Measurements from ENCODE around the gene PNPLA3. TPM values are rescaled to one million over a fixed set of nuclear protein-coding genes. Genes with fewer than 3 reads are reported as not detected.

Gene PNPLA3
- total RNA-seq, 1 experiment from 2014 or later, result 17.5 TPM

DNA sequence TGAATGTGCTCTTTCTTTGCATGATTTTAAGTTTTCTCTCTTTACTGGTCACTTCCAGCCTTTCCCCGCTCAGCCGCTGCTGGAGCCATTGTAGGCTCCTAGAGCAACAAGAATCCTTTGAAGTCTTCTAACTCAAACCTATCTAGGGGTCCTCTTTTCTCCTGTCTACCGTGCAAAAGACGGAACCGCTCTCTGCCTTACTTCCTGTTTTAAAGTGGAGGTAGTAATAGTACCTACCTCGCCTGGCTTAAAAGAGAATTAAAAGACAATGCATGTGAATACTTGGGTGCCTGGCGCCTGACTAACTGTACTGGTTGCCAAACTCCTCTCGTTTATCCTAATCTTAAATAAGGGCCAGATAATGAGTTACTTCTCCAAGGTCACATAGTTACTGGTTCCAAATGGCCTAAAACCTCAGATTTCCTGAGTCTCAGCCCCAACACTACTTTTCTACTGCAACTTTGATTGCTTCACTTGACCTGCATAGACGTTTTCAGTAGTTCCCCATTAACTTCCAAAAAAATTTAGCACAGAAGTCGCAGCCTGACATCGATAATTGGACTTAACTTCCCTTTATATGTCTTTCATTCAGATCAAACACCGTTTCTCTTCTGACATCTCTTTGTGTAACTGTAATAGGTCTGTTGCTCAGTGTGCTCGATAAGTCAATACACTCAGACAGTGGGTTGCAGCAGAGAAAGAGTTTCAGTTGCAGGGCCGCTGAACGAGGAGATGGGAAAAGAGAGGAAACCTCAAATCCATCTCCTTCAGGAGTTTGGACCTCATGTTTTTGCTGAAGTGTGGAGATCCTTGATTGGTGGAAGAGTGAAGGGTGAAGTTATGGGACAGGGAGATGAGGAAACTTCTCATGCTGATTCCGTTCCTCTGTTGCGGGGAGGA lies 32.5 kb downstream of the PNPLA3 start:
- DNase-seq, result no peak
- no peak overlapping the region for H2AFZ ChIP-seq (ENCODE audit: low read length)
- no peak overlapping the region for H4K5ac ChIP-seq (ENCODE audit: insufficient read length, low read depth, low read length)
- H3K9ac ChIP-seq (ENCODE audit: extremely low read depth, insufficient read length, low read length), result peak overlapping the region; percentile 60
- no CpG with 5 or more reads among the region's 17 CpGs for WGBS (ENCODE audit: extremely low coverage, insufficient read length, low lambda C conversion rate)
- peaks cover 8% of the 10 kb centered on the region; the same call in 1 of the 2 replicates for H3K4me1 ChIP-seq (ENCODE audit: insufficient read depth, low read length)
- Mint-ChIP-seq H3K27me3 (ENCODE audit: low read depth) (peaks cover 4% of the 10 kb centered on the region), H3K4me3 (peak overlapping the region; percentile 95 to 97), H3K36me3 (ENCODE audit: insufficient read depth in 1 of 3, low read depth in 3 of 3) (peaks cover 0 to 2% (median 0%) of the 10 kb centered on the region in 3 experiments; a peak in 1 of 7 replicates), H3K9me3 (no peaks in the 10 kb centered on the region), H3K27ac (peak overlapping the region; percentile 50 to 80 (median 76); a peak in 6 of 7 replicates), H3K4me1 (peaks cover 29 to 35% of the 10 kb centered on the region in 2 experiments)
- TF ChIP-seq, protein P1, sequence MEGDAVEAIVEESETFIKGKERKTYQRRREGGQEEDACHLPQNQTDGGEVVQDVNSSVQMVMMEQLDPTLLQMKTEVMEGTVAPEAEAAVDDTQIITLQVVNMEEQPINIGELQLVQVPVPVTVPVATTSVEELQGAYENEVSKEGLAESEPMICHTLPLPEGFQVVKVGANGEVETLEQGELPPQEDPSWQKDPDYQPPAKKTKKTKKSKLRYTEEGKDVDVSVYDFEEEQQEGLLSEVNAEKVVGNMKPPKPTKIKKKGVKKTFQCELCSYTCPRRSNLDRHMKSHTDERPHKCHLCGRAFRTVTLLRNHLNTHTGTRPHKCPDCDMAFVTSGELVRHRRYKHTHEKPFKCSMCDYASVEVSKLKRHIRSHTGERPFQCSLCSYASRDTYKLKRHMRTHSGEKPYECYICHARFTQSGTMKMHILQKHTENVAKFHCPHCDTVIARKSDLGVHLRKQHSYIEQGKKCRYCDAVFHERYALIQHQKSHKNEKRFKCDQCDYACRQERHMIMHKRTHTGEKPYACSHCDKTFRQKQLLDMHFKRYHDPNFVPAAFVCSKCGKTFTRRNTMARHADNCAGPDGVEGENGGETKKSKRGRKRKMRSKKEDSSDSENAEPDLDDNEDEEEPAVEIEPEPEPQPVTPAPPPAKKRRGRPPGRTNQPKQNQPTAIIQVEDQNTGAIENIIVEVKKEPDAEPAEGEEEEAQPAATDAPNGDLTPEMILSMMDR (conservative IDR thresholded peaks at IDR 0.05), result no peak
- H2BK120ac ChIP-seq (ENCODE audit: low read depth, low read length, poor library complexity, severe bottlenecking), result no peak overlapping the region
- H2BK5ac ChIP-seq (ENCODE audit: insufficient read length, low read length), result no peak overlapping the region
- no peak overlapping the region for H2BK20ac ChIP-seq (ENCODE audit: low read depth, low read length, poor library complexity, severe bottlenecking)
- no peaks in the 10 kb centered on the region for H3K79me1 ChIP-seq (ENCODE audit: insufficient read depth, low read depth, low read length, poor library complexity, severe bottlenecking)
- no peak overlapping the region for H4K8ac ChIP-seq (replicated peaks; ENCODE audit: insufficient read length, low read depth, low read length)
- peaks cover 8% of the 10 kb centered on the region for H3K23me2 ChIP-seq (ENCODE audit: insufficient read length, low read depth, low read length, poor library complexity, severe bottlenecking)
- no peak overlapping the region for H3T11ph ChIP-seq (ENCODE audit: low read length)
- no peak overlapping the region for H2AK5ac ChIP-seq (ENCODE audit: insufficient read length, low read length)
- H2BK12ac ChIP-seq (ENCODE audit: insufficient read length, low read depth, low read length), result no peak overlapping the region
- no peaks in the 10 kb centered on the region for H3K79me2 ChIP-seq (ENCODE audit: insufficient read depth, low read length)
- H3K9me3 ChIP-seq (ENCODE audit: control insufficient read depth, low read depth, low read length), result no peaks in the 10 kb centered on the region
- H3K23ac ChIP-seq (ENCODE audit: insufficient read length, low read depth, low read length), result no peak overlapping the region
- H3K14ac ChIP-seq (ENCODE audit: insufficient read depth, low read length), result no peak overlapping the region
- no peak overlapping the region for H3K4ac ChIP-seq (ENCODE audit: low read depth, low read length)
- no peaks in the 10 kb centered on the region for H3K27me3 ChIP-seq (ENCODE audit: insufficient read depth, low read length)
- no peak overlapping the region for H3K27ac ChIP-seq (ENCODE audit: insufficient read length, low read depth, low read length)
- H3K4me2 ChIP-seq (ENCODE audit: insufficient read depth, insufficient read length, low read length), result peak overlapping the region; percentile 64
- no peak overlapping the region for H3K56ac ChIP-seq (ENCODE audit: insufficient read length, low read depth, low read length)
- no peak overlapping the region for H3K18ac ChIP-seq (ENCODE audit: insufficient read length, low read depth, low read length)
- no peaks in the 10 kb centered on the region for H4K20me1 ChIP-seq (ENCODE audit: control insufficient read depth, insufficient read depth, insufficient read length)
- no peak overlapping the region for H2BK15ac ChIP-seq (ENCODE audit: low read depth, low read length)
- no peak overlapping the region for H4K91ac ChIP-seq (ENCODE audit: insufficient read length, low read depth, low read length)
